Psoas muscle (tissue), 8 donors: Measurements from ENCODE around the gene PSMD4. TPM values are rescaled to one million over a fixed set of nuclear protein-coding genes. Genes with fewer than 3 reads are reported as not detected.

Experiments used
- ATAC-seq, 4 donors: fragments of 200-7000 bp; cut with Tn5 transposase; one replicate each; pipeline ENCODE4 v1.9.1; 2020; ENCODE audit warnings: moderate library complexity in 3 of 4, mild to moderate bottlenecking in 2 of 4
- DNase-seq, 2 donors: peaks; one replicate each; pipeline ENCODE4 v3.0.0-alpha.2; 2020
- H3K27ac ChIP-seq: fragments of 200-600 bp; one replicate; pipeline ENCODE4 v1.8.0; 2022
- H3K27me3 ChIP-seq, 3 donors: fragments of 200-600 bp in 1 of 3; one replicate each; pipeline versions ENCODE4 v1.6.1 to v1.8.0; 2013 to 2022; ENCODE audit warnings: low read length in 2 of 3, mild to moderate bottlenecking in 2 of 3, moderate library complexity in 1 of 3; ENCODE audit not compliant: insufficient read depth in 3 of 3
- H3K36me3 ChIP-seq, 2 donors: fragments of 200-600 bp in 1 of 2; one replicate each; pipeline versions ENCODE4 v1.6.1 to v1.8.0; 2013 to 2022; ENCODE audit warnings: low read depth in 1 of 2, mild to moderate bottlenecking in 1 of 2, moderate library complexity in 1 of 2; ENCODE audit not compliant: insufficient read depth in 1 of 2
- H3K4me1 ChIP-seq: fragments of 200-600 bp; one replicate; pipeline ENCODE4 v1.8.0; 2022
- H3K4me3 ChIP-seq: fragments of 200-600 bp; one replicate; pipeline ENCODE4 v1.8.0; 2022; ENCODE audit warnings: mild to moderate bottlenecking
- H3K9me3 ChIP-seq: fragments of 200-600 bp; one replicate; pipeline ENCODE4 v1.8.0; 2022
- CTCF ChIP-seq: fragments of 200-600 bp; IDR thresholded peaks from one replicate; pipeline ENCODE4 v1.8.0; 2022; ENCODE audit warnings: antibody characterized with exemption
- WGBS, 3 donors: extraction: QIAGEN DNeasy Blood & Tissue Kit; methylation state at CpG; one replicate each; pipeline versions ENCODE4 v1.1.6 to v1.1.7; 2013; 5-methylcytosine and 5-hydroxymethylcytosine counted together
- intact Hi-C, 2 donors: fragments of 100-400 bp; cut with DNase I; formaldehyde crosslinking; loops; one replicate each; pipeline versions ENCODE4 v1.11.0 to v1.14.2; 2022
- polyA plus RNA-seq, 3 donors: library from polyadenylated mRNA; stranded (reverse); fragments of 200-250 nt; gene quantifications; one replicate each; pipeline ENCODE4 v1.2.3, GENCODE V29; 2013
- total RNA-seq, 4 donors: library from RNA; stranded (reverse); fragmentation: NEBNext Ultra II Directional in 2 of 4; extraction: Animal tissue kit (Norgen Biotek cat#: 25700) in 2 of 4; gene quantifications; one replicate each; pipeline versions ENCODE4 v1.2.1 to v1.2.4, GENCODE V29; 2021 to 2023
- donor health status: healthy with polysubstance abuse.
- donor health status: DM: no; HTN: no; CAD: no; lungs with moderate emphysema.
- donor health status: Bipolar disorder and iron deficiency.
- donor health status: healthy.
- donor health status: DM: yes; HTN: yes; CAD: no.
- donor health status: DM: no; HTN: no; CAD: no.
- donor health status: DM: no; HTN: no; CAD: no.
- donor health status: DM: yes; HTN: yes; CAD: no.

The PSMD4 gene
- total and polyA plus RNA-seq, 7 donors: 208 to 486 (median 298) TPM

- peaks cover 4 to 88% of the 10 kb centered on the region in 2 donors for H3K36me3 ChIP-seq
- no peak for ATAC-seq
- no peak for TF ChIP-seq CTCF
These were observed 11.1 kb downstream of the PSMD4 start for GRCh38 chr1:151265446-151266236.

GRCh38 chr1:151266315-151266714, 11.8 kb downstream of the PSMD4 start:
- H3K9me3 ChIP-seq: no peaks in the 10 kb centered on the region
- peaks cover 4 to 95% of the 10 kb centered on the region in 2 donors for H3K36me3 ChIP-seq
- no peak overlapping the region for H3K27ac ChIP-seq
- H3K27me3 ChIP-seq: no peaks in the 10 kb centered on the region
- WGBS, 3 donors: 84 to 91% (median 89%) methylated on average over 2 to 3 of the region's 3 CpGs
- DNase-seq (no peak), ATAC-seq (no peak)
- no peak overlapping the region for H3K4me3 ChIP-seq
- intact Hi-C loops: loop anchor here in 1 of 2 donors (5.0 kb wide), 1 partner anchor 824 kb away; no protein-coding TSS in a partner anchor
- no peak for TF ChIP-seq CTCF
- no peaks in the 10 kb centered on the region for H3K4me1 ChIP-seq

More at GRCh38 chr1:151265446-151266236, 11.1 kb downstream of the PSMD4 start:
- Histone ChIP-seq H3K27me3 (no peaks in the 10 kb centered on the region), H3K27ac (no peak overlapping the region), H3K4me3 (no peak overlapping the region), H3K4me1 (no peaks in the 10 kb centered on the region), H3K9me3 (no peaks in the 10 kb centered on the region)
- WGBS, 3 donors: 81 to 90% (median 84%) methylated on average over 14 of the region's 14 CpGs
- intact Hi-C loops: loop anchor here in 1 of 2 donors (5.0 kb wide), 1 partner anchor 823 kb away; no protein-coding TSS in a partner anchor
- DNase-seq: no peak

- no peak for DNase-seq
- ATAC-seq: no peak
- H3K9me3 ChIP-seq: no peaks in the 10 kb centered on the region
- H3K27ac ChIP-seq: no peak overlapping the region
- H3K27me3 ChIP-seq: no peaks in the 10 kb centered on the region
- no peak overlapping the region for H3K4me3 ChIP-seq
- 75 to 80% (median 79%) methylated on average over 8 of the region's 8 CpGs for WGBS, 3 donors
- intact Hi-C loops: loop anchor here in 1 of 2 donors (5.0 kb wide), 1 partner anchor 825 kb away; no protein-coding TSS in a partner anchor
- H3K36me3 ChIP-seq: peaks cover 4 to 98% of the 10 kb centered on the region in 2 donors
- TF ChIP-seq CTCF: no peak
- no peaks in the 10 kb centered on the region for H3K4me1 ChIP-seq
These were observed 12.3 kb downstream of the PSMD4 start for GRCh38 chr1:151266821-151267220.

- no peak for TF ChIP-seq CTCF
- Histone ChIP-seq H3K9me3 (no peaks in the 10 kb centered on the region), H3K27me3 (no peaks in the 10 kb centered on the region), H3K27ac (no peak overlapping the region), H3K36me3 (peaks cover under 1 to 95% of the 10 kb centered on the region in 2 donors), H3K4me3 (no peak overlapping the region), H3K4me1 (no peaks in the 10 kb centered on the region)
- intact Hi-C loops: loop anchor here in 1 of 2 donors (5.0 kb wide), 1 partner anchor 825 kb away; no protein-coding TSS in a partner anchor
- DNase-seq (no peak), ATAC-seq (no peak)
- 73 to 81% (median 74%) methylated on average over 4 of the region's 4 CpGs for WGBS, 3 donors
These were observed 13.2 kb downstream of the PSMD4 start for GRCh38 chr1:151267760-151268159.
